Smooth muscle cell (in vitro differentiated cells): ENCODE data around the gene ZMAT3. TPM values are rescaled to one million over a fixed set of nuclear protein-coding genes. Genes with fewer than 3 reads are reported as not detected.

ENCODE experiments used
- DNase-seq: peaks from one replicate; lab custom pipeline; 2025; ENCODE audit not compliant: unreplicated experiment; lab: John Stamatoyannopoulos, UW
- H2AFZ ChIP-seq: fragments of 200-600 bp; sonication (generic); 2 replicates; pipeline ENCODE4 v1.6.0; 2016; ENCODE audit warnings: antibody characterized with exemption, low read depth, mild to moderate bottlenecking
- H3F3A ChIP-seq: fragments of 200-600 bp; sonication (generic); 2 replicates; pipeline ENCODE4 v1.6.0; 2017; ENCODE audit warnings: antibody characterized with exemption, low read depth
- H3K27ac ChIP-seq: fragments of 200-600 bp; sonication (generic); 2 replicates; pipeline ENCODE4 v1.5.1; 2016; ENCODE audit warnings: low read depth, mild to moderate bottlenecking
- H3K27me3 ChIP-seq: fragments of 200-600 bp; sonication (generic); 2 replicates; pipeline ENCODE4 v1.6.1; 2016; ENCODE audit warnings: low read depth, mild to moderate bottlenecking
- H3K36me3 ChIP-seq: fragments of 200-600 bp; sonication (generic); 2 replicates; pipeline ENCODE4 v1.5.1; 2016; ENCODE audit warnings: low read depth
- H3K4me1 ChIP-seq: fragments of 200-600 bp; sonication (generic); 2 replicates; pipeline ENCODE4 v1.5.1; 2016; ENCODE audit warnings: low read depth
- H3K4me2 ChIP-seq: fragments of 200-600 bp; sonication (generic); 2 replicates; pipeline ENCODE4 v1.6.0; 2016; ENCODE audit warnings: mild to moderate bottlenecking
- H3K4me3 ChIP-seq: fragments of 200-600 bp; sonication (generic); 2 replicates; pipeline ENCODE4 v1.5.1; 2016; ENCODE audit warnings: mild to moderate bottlenecking
- H3K79me2 ChIP-seq: fragments of 200-600 bp; sonication (generic); 2 replicates; pipeline ENCODE4 v1.6.0; 2016; ENCODE audit warnings: low read depth, mild to moderate bottlenecking
- H3K9ac ChIP-seq: fragments of 200-600 bp; sonication (generic); 2 replicates; pipeline ENCODE4 v1.6.0; 2016; ENCODE audit warnings: low read depth
- H3K9me3 ChIP-seq: fragments of 200-600 bp; sonication (generic); replicated peaks from 2 replicates; pipeline ENCODE4 v1.5.1; 2016; ENCODE audit warnings: low read depth
- H4K20me1 ChIP-seq: fragments of 200-600 bp; sonication (generic); 2 replicates; pipeline ENCODE4 v1.6.0; 2016; ENCODE audit warnings: low read depth
- WGBS: methylation state at CpG from one replicate; pipeline ENCODE4 v1.1.7; 2016; ENCODE audit warnings: low lambda C conversion rate; 5-methylcytosine and 5-hydroxymethylcytosine counted together
- polyA plus RNA-seq: library from polyadenylated mRNA; unstranded; fragments of >200 nt; fragmentation: Nextera tagmentation; extraction: Ambion mirVana; gene quantifications from 2 replicates; pipeline ENCODE4 v1.2.1, GENCODE V29; 2016
- total RNA-seq: library from RNA; depleted of rRNA; stranded (reverse); fragments of >200 nt; gene quantifications from 2 replicates; pipeline ENCODE4 v1.2.3, GENCODE V29; 2014
- TF ChIP-seq, protein P1 (sequence below): fragments of 200-600 bp; sonication (generic); IDR thresholded peaks from 2 replicates; pipeline ENCODE4 v1.5.1; 2017; ENCODE audit warnings: borderline replicate concordance, mild to moderate bottlenecking, antibody characterized with exemption; ENCODE audit not compliant: insufficient read depth, poor library complexity, severe bottlenecking

The ZMAT3 gene
- total and polyA plus RNA-seq, 2 experiments from 2014 or later = 34.8 to 54.4 TPM

DNA sequence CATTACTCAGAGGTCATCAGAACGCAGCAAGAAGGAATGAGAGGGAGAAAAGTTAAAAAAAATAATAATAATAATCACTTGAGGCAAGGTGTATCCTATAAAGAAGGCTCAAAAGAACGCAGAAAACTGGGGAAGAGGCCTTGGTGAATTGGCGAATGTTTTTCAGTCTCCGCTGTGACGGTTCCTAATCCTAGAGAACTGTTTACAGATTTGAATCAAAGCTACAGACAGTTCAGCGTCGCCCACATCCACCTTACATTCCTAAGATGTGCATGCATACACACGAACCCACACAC is 634 bp downstream of the ZMAT3 start:
- peaks cover 5% of the 10 kb centered on the region for H4K20me1 ChIP-seq
- no peak for DNase-seq
- peaks cover 51% of the 10 kb centered on the region for H3K79me2 ChIP-seq
- H3K4me3 ChIP-seq = peak overlapping the region; percentile 97
- peak overlapping the region; percentile 86 for H3K27ac ChIP-seq
- H3K4me1 ChIP-seq = peaks cover 21% of the 10 kb centered on the region
- peaks cover 5% of the 10 kb centered on the region for H3F3A ChIP-seq
- H3K9ac ChIP-seq = peak overlapping the region; percentile 92
- H3K4me2 ChIP-seq = peak overlapping the region; percentile 83
- H3K9me3 ChIP-seq = no peaks in the 10 kb centered on the region
- 3% methylated on average over 8 of the region's 8 CpGs for WGBS
- H3K27me3 ChIP-seq = no peaks in the 10 kb centered on the region
- TF ChIP-seq, protein P1, sequence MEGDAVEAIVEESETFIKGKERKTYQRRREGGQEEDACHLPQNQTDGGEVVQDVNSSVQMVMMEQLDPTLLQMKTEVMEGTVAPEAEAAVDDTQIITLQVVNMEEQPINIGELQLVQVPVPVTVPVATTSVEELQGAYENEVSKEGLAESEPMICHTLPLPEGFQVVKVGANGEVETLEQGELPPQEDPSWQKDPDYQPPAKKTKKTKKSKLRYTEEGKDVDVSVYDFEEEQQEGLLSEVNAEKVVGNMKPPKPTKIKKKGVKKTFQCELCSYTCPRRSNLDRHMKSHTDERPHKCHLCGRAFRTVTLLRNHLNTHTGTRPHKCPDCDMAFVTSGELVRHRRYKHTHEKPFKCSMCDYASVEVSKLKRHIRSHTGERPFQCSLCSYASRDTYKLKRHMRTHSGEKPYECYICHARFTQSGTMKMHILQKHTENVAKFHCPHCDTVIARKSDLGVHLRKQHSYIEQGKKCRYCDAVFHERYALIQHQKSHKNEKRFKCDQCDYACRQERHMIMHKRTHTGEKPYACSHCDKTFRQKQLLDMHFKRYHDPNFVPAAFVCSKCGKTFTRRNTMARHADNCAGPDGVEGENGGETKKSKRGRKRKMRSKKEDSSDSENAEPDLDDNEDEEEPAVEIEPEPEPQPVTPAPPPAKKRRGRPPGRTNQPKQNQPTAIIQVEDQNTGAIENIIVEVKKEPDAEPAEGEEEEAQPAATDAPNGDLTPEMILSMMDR = no peak
- peaks cover 9% of the 10 kb centered on the region for H3K36me3 ChIP-seq
- H2AFZ ChIP-seq = peak overlapping the region; percentile 86

DNA sequence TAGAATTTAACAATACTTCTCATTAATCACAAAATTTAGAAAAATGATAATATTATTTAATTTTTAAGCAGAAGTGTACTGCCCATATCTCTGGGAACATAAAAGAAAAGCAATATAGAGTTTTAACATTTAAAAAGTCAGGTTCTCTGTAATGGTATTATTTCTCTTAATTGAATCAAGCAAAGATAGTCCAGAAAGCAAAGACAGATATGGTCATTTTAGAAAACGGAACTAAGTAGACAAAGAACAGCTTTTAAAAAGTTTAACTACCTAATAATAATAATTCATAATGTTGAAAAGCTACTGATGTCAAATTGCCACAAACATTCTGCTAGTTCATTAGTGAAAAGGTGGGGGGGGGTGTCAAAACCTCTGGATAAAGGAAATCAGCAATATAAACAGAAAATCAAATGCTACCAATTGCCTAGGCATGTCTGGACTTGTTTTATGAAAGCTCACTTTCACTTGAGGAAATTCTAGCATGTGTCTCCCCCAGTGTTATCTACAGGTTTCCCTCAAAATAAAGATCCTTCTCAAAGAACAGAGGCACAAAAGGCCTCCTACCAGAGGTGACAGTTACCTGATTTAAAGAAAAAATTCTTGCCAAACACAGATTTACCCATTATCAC is 1.7 kb downstream of the ZMAT3 start:
- Histone ChIP-seq H3K27me3 (no peaks in the 10 kb centered on the region), H3K27ac (peak overlapping the region; percentile 86), H3K9ac (peak overlapping the region; percentile 92), H4K20me1 (peaks cover 15% of the 10 kb centered on the region), H3K9me3 (no peaks in the 10 kb centered on the region), H3K79me2 (peaks cover 62% of the 10 kb centered on the region), H3K4me2 (peak overlapping the region; percentile 83), H2AFZ (no peak overlapping the region), H3F3A (peaks cover 5% of the 10 kb centered on the region), H3K4me1 (peaks cover 21% of the 10 kb centered on the region), H3K36me3 (peaks cover 9% of the 10 kb centered on the region), H3K4me3 (peak overlapping the region; percentile 97)
- TF ChIP-seq, protein P1 = no peak
- no peak for DNase-seq
- WGBS = 60% methylated on average over 1 of the region's 1 CpG

DNA sequence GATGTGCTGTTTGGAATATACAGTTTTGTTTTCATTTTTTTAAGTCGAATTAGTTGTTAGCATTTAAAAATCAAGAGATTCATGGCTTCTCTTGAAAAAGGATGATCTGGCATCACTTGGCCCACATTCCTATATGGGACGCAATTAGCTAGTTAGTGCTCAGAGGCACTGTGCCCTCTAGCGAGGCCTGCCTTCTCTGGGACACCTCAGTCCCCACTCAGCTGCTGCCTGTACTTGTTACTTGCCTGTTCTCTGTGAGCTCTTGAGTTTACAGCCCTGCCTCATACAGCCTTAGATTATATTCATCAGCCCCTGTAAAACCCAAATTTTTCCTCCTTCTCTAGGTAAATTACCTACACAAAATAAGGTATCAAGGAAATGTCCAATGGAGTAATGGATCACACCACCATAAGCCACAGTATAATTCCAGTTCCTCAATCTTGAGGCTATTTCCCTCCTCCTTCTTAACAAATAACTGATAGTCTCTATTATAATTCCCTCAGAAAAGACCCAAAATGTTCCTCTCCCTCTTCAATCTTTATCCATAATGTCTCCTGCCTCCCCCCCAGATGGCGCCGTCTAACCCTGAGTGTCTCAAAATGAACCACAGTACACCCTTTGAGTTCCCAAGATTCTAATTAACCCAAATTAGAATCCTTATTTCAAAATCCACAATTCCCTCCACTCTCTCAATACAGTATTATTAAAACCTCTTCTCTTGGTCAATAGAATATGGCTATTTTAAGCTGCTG is 2.7 kb downstream of the ZMAT3 start:
- WGBS = 78% methylated on average over 5 of the region's 5 CpGs
- H3K79me2 ChIP-seq = peaks cover 71% of the 10 kb centered on the region
- H3F3A ChIP-seq = peaks cover 5% of the 10 kb centered on the region
- peaks cover 21% of the 10 kb centered on the region for H3K4me1 ChIP-seq
- no peak overlapping the region for H2AFZ ChIP-seq
- H3K4me2 ChIP-seq = peak overlapping the region; percentile 83
- H3K36me3 ChIP-seq = peaks cover 9% of the 10 kb centered on the region
- no peaks in the 10 kb centered on the region for H3K27me3 ChIP-seq
- TF ChIP-seq, protein P1 = peak; percentile 30
- peak overlapping the region; percentile 86 for H3K27ac ChIP-seq
- H3K4me3 ChIP-seq = peak overlapping the region; percentile 97
- no peaks in the 10 kb centered on the region for H3K9me3 ChIP-seq
- H3K9ac ChIP-seq = peak overlapping the region; percentile 92
- H4K20me1 ChIP-seq = peaks cover 24% of the 10 kb centered on the region
- no peak for DNase-seq
